HG03159 (cell line): ENCODE results near the gene NOP9.
A peak's percentile ranks its signal among the peaks of the same experiment; 100 is the strongest.

ENCODE experiments used
- ATAC-seq: cut with Tn5 transposase; IDR thresholded peaks from one replicate; pipeline ENCODE4 v1.9.1; 2021; ENCODE audit warnings: mild to moderate bottlenecking, moderate library complexity; ENCODE audit not compliant: unreplicated experiment

The NOP9 gene

DNA sequence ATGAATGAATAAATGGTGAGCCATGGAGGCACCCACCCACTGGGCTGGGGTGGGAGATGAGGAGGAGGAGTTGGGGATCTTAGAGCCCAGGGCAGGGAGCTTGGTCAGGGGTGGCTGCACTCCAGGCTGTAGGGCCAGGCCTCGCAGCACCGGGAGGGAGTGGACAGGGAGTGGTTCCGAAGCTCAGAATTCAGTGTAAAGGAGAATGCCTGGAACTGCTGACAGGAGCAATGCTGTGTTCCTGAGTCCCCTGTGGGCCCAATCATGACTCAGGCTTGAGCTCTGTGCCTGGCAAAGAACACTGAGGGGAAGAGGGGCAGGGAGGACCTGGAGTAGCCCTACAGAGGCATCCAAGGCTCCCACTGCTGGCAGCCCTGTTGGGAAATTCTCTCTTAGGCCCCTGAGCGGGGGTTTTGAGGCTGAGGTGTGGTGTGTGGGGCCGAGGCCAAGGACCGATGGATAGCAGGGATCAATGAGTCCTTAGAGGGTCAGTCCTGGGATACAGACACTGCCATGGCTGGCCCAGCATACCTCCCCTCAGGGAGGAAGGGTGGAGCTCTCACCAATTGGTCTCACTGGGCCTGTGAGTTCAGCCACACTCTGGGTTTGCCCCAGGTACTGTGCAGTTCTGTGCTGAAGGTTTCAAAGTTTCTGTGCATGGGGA lies 18.7 kb upstream of the NOP9 start:
- no peak for ATAC-seq

DNA sequence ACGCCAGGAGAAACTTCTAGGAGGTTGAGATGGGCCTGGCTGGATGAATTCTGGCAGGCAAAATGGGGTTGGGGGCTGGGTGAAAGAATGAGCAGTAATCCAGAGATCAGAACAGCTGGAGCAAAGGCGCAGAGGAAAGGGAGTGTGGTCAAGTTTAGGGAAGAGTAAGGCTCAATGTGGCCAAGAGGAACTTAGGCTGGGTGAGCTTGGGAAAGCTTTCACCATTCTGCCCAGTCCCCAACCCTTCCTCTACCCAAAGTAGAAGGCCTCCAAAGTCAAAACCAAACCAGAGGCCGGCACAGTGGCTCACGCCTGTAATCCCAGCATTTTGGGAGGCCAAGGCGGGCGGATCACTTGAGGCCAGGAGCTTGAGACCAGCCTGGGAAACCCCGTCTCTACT lies 18.0 kb upstream of the NOP9 start:
- no peak for ATAC-seq

DNA sequence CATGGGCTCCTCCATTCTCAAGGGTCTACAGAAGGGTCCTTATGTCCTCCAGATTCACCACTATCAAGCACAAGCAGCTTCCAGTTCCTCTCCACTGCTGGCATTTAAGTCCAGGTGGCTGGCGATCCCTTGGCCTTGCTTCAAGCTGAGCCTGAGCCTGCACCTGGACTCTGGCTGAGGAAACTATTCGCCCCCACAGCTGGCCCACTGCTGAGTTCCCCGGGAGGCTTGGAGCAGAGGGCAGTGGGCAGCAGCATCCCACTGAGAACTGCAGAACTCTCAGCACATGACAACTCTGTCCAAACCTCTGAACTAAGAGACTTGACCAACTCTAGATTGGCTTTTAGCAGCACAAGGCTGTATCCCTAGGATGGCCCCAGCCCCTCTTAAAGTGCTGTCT lies 16.9 kb upstream of the NOP9 start:
- ATAC-seq = no peak

DNA sequence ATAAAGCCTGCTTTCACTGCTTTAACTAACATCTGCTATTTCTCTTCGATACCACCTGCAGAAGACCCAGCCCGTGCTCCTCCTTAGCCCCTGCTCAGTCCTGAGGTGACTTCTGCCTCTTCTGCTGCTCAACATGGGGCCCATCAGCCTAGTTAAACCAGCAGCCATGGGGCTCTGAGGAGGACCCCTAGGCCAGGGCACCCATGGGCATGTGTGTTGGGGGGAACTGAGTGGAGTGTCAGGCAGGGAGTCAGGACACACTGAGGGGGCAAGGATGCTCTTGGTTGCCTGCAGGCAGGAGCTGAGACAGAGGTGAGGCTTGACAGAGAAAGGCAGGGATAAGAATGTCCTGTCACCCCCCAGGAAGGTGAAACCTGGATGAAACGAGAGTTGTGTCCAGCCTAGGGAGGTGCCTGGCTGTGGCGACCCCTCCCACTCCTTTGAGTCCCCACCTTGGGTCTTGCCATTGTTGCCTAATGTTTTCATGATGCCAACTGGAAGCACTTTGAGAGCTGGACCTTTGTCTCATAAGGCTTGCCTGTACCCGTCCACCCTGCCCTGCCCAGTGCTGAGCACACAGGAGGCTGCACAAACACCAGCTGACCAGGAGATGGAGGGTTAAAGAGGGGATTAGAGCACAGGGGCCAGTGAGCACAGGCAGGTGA lies 15.7 kb upstream of the NOP9 start:
- ATAC-seq = no peak

DNA sequence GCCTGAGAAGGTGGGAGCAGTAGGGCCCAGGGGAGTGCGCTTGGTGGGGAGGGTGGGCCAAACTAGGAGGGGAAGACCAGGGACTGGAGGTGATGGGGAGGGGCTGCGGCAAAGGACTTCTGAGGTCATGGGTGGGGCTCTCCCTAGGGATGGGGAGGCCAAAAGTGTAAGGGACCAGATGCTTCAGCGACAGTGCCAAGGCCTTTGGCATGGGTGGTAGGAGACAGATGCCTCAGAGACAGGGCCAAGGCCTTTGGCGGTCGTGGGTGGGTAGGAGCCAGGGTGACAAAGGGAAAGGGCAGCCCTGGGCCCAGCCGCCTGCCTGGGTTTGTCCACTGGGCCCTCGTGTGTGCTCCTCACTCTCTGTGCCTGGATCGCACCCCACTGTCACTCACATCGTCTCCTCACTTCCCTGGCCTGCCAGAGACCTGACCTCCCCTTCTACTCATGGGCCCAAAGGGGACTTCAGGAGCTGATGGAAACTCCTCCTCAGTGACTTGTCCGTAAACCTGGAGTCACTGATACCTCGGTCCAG lies 15.1 kb upstream of the NOP9 start:
- ATAC-seq = no peak

DNA sequence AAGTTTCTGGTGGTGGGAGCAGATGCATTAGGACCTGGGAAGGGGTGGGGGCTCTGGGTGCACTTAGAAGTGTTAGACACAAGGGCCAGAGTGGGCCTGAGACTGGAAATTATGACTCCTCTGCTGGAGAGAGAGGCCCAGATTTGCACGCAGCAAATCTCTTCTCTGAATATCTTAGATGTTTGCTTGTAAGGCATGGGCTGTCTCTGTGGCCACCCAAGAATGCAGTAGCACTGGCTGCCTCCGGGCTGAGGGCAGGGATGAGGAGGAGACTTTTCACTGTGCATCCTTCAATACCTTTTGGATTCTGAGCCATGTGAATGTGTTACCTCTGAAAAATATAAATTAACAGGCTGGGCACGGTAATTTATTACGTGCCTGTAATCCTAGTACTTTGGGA lies 14.3 kb upstream of the NOP9 start:
- ATAC-seq = no peak

DNA sequence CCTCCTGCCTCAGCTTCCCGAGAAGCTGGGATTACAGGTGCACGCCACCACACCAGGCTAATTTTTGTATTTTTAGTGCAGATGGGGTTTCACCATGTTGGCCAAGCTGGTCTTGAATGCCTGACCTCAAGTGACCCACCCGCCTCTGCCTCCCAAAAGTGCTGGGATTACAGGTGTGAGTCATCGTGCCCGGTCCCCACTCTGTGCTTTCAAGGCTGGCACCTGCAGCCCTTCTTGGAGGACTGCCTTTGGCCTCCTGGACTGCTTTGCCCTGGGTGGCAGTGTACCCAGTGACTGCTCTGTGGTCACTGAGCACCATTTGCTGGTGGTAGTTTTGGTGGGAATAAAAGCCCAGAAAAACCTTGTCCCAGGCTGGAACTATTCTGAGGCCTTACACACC lies 12.7 kb upstream of the NOP9 start:
- ATAC-seq = no peak

DNA sequence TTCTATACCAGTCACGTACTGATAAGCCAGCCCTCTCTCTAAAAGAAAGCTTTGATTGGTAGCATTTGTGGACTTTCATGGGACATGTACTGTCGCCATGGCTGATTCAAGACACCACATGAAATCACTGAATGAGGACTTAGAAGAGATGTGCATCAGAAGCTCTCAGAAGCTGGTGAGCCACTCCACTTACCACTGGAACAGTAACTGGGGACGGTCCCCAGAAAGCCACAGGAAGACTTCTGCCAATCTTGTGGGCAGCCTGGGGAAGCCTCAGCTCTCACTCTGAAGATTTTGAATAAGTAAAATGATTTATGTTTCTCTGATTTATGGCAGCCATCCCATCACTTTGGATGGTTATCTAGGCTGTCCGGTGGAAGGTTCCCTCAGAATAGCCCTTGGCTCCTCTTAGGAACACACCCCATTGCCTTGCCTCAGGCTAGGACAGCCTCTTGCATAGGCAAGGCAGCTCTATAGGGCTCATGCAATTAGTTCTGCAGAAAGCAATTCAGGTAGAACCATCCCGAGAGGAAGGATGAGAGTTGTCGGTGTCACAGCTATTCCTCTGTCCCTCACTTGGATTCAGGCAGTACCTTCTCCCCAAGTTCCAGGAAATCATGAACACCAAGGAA lies 9.9 kb upstream of the NOP9 start:
- ATAC-seq = no peak

DNA sequence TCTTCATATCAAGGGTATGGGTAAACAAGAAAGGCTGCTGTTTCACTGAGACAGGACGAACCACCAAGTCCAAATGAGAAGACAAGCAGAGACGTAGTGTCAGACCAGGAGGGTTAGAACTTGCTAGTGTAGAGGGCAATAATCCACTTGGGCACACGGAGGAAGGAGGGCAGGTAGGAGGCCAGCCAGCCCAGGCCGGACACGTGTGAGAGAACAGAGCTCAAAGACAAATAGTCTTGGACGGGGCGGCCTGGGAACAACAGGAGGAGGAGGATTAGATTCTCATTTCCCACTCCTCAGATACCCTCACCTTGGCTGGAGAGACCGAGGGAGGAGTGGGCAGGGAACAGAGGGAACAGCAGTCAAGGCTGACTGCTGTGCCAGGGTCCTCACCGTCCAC lies 8.9 kb upstream of the NOP9 start:
- no peak for ATAC-seq

DNA sequence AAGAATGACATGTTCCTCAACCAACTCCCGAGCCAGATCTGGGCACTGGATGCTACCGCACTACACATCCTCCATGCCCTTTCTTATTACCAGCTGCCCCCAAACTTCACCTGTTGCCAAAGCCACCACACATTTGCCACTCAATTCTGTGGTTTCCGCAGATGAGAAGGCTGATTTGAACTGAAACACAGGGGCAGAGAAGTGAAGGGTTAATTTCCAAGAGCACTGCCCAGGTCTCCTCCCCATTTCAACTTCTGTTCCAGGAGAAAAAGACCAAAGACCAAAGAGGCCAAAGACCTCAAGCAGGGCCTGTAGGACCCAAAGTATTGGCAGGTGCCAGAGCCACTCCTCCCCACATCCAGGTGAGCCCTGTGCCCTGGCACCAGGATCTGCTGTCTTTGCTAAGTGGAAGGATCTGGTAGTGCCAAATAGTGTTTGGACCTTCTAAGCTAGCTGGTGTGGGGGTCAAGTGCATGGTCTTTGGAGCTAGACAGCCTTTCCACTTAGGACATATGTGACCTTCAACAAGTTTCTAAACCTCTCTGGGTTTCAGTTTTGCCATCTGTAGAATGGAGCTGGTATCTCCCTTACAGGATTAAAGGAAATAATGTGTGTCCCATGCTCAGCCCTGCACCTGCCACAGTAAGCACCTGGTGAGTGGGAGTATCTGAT lies 8.1 kb upstream of the NOP9 start:
- ATAC-seq = no peak

DNA sequence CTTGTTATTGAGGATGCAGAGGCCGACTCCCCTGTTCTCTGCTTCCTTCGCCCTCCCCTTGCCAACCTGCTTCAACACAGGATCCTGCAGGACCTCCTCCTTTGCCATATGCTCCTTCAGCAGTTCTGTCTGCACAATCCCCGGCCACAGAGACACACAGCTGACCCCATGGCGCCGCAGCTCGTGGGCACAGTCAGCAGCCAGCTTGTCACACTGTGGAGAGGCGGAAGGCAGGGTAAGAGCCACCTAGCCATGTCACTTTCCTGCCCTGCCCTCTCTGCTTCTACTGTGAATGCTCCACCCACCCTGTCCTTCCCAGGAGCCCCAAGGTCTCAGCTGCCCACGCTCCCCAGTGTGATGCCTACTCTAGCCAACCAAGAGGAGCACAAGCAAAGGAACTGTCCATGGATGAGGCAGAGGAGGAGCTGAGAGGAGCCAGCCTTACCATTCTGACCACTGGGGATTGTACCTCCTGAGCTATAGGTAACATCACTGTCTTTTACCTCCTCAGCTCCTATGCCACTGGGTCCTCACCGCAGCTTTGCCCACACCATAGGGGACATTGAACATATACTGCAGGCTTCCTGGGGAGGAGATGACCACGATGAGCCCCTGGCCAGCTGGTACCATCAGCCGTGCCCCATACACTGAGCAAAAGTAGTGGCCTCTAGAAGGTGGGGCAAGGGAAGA lies 7.4 kb upstream of the NOP9 start:
- no peak for ATAC-seq

DNA sequence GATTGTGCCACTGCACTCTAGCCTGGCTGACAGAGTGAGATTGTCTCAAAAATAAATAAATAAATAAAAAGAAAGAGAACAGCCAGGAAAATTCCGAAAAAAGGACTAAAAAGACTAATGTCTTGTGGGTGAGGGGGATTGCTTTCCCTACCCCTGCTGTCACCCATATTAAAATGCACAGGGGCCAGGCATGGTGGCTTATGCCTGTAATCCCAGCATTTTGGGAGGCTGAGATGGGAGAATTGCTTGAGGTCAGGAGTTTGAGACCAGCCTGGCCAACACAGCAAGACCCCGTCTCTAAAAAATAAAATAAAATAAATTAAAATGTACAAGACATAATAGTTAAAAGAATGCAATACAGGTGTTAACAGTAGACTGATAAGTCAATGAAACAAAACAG lies 6.1 kb upstream of the NOP9 start:
- ATAC-seq = no peak

DNA sequence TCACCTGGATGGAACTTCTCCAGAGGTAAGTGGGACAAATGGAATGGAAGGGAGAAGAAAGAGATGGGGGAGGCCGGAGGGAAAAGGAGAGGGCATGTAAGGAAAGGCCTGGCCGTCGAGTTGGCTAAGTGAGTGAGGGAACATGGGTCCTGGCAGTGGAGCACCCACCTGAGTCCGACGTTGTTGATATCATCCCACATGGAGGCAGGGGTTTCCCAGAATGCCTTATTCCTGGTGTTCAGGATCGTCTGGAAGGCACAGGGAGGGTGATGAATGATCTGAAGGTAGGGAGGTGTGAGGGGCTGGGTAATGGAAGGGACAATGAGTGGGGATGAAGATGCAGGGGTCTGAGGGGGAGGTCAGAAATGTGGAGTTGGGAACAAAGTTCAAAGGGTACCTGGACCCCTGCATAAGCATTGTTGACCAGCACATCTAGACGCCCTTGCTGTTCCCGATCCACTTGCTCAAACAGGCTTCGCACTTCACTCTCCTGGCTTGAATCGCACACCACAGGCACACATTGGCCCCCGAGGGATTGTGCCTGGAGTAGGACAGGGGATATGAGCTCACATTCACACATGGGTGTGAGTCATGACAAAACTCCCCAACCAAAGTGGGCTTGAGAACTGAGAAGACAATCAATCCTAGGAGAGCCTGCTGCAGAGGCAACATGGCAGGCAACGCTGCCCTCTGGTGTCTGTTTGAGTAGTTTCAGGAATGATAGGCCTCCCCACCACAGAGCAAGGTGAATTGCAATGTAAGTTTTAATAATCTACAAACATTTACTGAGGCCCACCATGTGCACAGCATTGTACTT lies 3.1 kb upstream of the NOP9 start:
- peak; percentile 47 for ATAC-seq

DNA sequence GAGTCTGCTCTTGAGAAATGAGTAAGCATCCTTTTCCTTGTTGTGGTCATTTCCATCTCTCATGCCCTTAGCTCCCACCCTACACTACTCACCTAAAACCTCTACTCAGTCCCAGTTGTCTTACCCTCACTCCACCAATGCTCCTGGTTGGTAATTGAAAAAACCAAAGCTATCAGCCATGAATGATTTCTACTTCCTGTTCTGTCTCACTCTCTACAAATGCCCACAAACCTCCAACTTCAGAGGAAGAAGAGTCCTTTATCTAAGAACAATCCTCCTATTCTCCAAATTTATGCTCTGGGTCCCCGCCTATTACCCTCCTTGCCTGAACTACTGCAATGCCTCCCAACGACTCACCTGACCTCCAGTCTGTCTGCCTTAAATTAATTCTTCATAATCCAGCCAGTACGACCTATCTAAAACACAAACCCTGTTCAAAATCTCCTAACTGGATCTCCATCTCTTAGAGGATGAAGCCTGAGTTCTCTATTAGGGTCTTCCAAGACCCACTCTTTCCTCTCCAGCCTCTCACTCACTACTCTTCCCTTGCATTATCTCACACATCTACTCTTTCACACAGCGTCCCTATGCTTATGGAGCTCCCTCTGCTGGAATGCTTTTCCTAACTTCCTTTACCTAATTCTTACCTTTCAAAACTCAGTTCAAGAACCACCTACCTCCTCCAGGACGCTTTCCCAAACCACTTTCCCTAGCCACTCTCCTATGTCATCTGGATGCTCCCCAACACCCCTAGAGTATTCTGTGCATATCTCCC lies 2.3 kb upstream of the NOP9 start:
- ATAC-seq = peak; percentile 5

DNA sequence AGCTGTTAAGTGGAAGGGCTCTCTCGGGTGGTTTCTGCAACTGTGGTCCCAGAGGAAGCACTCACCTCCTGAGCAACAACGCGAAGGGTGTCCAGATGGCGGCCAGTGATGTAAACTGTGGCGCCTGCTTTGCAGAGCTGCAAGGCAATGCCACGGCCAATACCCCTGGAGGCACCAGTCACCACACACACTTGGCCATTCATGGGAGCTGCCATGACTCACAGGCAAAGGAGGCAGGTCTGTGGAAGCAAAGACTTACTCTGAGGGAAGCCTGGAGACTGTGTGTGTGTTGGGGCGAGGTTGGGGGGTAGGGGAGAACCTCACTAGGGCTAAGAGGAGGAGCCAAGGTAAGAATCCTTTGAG lies 777 bp upstream of the NOP9 start:
- ATAC-seq = no peak

DNA sequence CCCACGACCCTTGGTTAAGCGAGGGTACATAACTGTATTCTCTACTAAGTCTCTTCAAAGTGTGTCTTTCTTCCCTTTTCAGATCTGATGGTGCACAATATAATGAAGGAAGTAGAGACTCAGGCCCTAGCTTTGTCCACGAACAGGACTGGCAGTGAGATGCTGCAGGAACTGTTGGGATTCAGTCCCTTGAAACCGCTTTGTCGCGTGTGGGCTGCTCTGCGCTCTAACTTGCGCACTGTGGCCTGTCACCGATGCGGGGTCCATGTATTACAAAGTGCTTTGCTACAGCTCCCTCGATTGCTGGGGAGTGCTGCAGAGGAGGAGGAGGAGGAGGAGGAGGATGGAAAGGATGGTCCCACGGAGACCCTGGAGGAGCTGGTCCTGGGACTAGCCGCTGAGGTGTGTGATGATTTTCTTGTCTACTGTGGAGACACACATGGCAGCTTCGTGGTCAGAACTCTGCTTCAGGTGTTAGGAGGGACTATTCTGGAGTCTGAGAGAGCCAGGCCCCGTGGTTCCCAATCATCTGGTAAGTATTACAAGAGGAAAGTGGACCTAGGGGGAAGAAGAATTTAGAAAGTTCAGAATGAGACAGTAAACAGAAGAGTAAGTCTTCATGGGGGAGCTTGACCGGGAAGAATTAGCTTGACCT lies 803 bp downstream of the NOP9 start:
- ATAC-seq = no peak

DNA sequence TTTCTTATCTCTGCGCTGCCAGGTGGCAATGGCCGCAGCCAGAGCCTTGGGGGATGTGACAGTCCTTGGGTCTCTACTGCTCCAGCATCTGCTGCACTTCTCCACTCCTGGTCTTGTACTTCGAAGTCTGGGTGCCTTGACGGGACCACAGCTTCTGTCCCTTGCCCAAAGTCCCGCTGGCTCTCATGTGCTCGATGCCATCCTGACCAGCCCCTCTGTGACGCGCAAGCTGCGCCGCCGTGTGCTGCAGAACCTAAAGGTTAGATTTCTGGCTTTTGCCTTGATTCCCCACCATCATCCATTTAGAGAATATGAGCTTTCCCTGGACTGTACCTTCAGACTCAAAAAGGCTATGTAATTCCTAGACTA lies 4.4 kb downstream of the NOP9 start:
- no peak for ATAC-seq

DNA sequence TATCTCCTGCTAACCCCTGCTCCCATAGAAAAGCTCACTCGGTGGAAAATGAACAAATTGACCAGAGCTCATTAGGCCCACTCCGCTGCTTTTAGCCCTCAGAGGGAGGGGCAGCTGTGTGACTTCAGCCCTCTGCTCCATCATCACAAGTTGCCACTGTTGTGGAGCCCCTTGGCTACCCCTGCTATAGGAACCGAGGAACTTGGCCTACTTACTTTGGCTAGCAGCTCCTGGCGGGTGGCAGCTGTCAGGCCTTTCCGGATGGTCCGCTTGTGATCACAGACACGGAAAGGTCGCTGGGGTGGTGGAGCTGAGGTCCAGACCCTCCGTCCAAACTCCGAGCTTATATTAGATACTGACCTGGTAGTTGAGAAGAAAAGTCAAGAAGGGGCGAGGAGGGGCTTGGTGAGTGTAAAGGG lies 7.5 kb downstream of the NOP9 start:
- ATAC-seq = no peak
